Endothelial cell of umbilical vein (primary cell): ENCODE results near the gene WAPL.

ENCODE experiments used
- GATA2 ChIP-seq: IDR thresholded peaks from 2 replicates; pipeline ENCODE4 v1.7.0; 2011; ENCODE audit warnings: low read depth, mild to moderate bottlenecking, moderate library complexity, mixed read lengths, low read length; ENCODE audit not compliant: insufficient read length, insufficient read depth
- JUN ChIP-seq: IDR thresholded peaks from 2 replicates; pipeline ENCODE4 v1.6.1; 2011; ENCODE audit warnings: borderline replicate concordance, low read depth; ENCODE audit not compliant: insufficient read length, insufficient read depth
- POLR2A ChIP-seq: IDR thresholded peaks from 2 replicates; pipeline ENCODE4 v1.6.1; 2012; ENCODE audit warnings: low read depth, mild to moderate bottlenecking, control low read depth, low read length
- POLR2AphosphoS5 ChIP-seq: IDR thresholded peaks from 2 replicates; pipeline ENCODE4 v1.6.1; 2012; ENCODE audit warnings: low read depth, mild to moderate bottlenecking, control low read depth, low read length, moderate library complexity; ENCODE audit not compliant: insufficient read depth
- TF ChIP-seq, protein P1 (sequence below), 2 donors: IDR thresholded peaks; 1 replicate in 1 of 2; 2 replicates in 1 of 2; pipeline ENCODE4 v1.5.1; 2011; ENCODE audit warnings: low read length in 2 of 2, mild to moderate bottlenecking in 2 of 2, moderate library complexity in 2 of 2, control low read depth in 1 of 2, inconsistent platforms in 1 of 2, low read depth in 1 of 2; ENCODE audit not compliant: insufficient read depth in 1 of 2; ENCODE audit errors: extremely low read depth in 1 of 2
- TF ChIP-seq, protein P2 (sequence below): IDR thresholded peaks from 2 replicates; pipeline ENCODE4 v1.6.1; 2011; ENCODE audit not compliant: insufficient read depth, insufficient read length

DNA sequence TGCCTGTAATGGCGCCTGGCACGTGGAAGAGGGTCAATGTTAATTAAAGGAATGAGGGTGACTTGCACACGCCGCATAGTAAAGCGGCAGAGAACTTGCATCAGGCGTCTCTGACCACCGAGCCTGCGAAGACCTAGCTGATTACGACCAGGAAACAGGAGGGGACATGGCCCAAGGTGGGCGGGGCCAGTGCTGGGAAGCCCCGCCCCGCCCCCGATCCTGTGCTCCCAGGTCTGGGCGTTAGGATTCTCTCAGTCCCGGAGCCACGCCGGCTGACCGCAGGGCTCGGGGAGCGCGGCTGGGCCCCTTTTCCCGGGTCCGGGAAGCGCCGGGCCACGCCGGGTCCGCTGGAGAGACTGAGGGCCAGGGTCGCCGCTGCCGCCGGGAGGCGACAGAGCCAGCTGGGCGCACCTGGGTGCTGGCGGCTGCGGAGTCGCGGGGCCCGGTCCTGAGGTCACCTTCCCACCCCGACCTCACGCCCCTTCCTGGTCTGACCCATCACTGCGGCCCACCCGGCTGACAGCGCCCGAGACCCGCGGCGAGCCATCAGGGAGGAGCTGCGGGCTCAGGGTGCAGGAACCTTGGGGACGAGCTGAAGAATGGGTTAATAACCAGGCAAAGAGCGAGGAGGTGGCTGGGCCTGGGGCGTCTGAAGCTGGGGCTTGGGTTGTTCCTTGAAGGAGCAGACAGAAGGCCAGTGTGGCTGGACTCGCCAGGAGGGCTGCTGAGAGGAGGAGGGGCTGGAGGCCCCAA lies 132.0 kb downstream of the WAPL start:
- TF ChIP-seq POLR2A: no peak
- TF ChIP-seq, protein P1, sequence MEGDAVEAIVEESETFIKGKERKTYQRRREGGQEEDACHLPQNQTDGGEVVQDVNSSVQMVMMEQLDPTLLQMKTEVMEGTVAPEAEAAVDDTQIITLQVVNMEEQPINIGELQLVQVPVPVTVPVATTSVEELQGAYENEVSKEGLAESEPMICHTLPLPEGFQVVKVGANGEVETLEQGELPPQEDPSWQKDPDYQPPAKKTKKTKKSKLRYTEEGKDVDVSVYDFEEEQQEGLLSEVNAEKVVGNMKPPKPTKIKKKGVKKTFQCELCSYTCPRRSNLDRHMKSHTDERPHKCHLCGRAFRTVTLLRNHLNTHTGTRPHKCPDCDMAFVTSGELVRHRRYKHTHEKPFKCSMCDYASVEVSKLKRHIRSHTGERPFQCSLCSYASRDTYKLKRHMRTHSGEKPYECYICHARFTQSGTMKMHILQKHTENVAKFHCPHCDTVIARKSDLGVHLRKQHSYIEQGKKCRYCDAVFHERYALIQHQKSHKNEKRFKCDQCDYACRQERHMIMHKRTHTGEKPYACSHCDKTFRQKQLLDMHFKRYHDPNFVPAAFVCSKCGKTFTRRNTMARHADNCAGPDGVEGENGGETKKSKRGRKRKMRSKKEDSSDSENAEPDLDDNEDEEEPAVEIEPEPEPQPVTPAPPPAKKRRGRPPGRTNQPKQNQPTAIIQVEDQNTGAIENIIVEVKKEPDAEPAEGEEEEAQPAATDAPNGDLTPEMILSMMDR (IDR thresholded peaks at IDR 0.05; ENCODE audit: extremely low read depth in 1 of 2, insufficient read depth in 1 of 2, low read depth in 1 of 2, low read length in 2 of 2): no peak
- TF ChIP-seq GATA2: no peak
- TF ChIP-seq POLR2AphosphoS5: no peak
- TF ChIP-seq, protein P2, sequence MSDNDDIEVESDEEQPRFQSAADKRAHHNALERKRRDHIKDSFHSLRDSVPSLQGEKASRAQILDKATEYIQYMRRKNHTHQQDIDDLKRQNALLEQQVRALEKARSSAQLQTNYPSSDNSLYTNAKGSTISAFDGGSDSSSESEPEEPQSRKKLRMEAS: no peak
- TF ChIP-seq JUN: no peak
